Inflammatory macrophage (primary cell): ENCODE measurements around the gene SH3D19.
"Not testable (repeated sequence)": the region's sequence is repeated elsewhere in the genome, so short reads cannot be mapped to it uniquely, and the experiment has no call there.

Source experiments
- DNase-seq, 2 donors: peaks; one replicate each; pipeline ENCODE4 v3.0.0-alpha.2; 2020 to 2022

The SH3D19 gene

GRCh38 chr4:151267822-151268535 lies 57.4 kb downstream of the SH3D19 start:
- DNase-seq: no peak

GRCh38 chr4:151267104-151267503 lies 58.3 kb downstream of the SH3D19 start:
- DNase-seq: no peak

GRCh38 chr4:151266497-151266896 lies 58.9 kb downstream of the SH3D19 start:
- no peak for DNase-seq

- DNase-seq: no peak
These were observed 62.0 kb downstream of the SH3D19 start for GRCh38 chr4:151263455-151263854.

GRCh38 chr4:151260526-151260925 lies 64.9 kb downstream of the SH3D19 start:
- no peak for DNase-seq

- no peak for DNase-seq
These were observed 65.7 kb downstream of the SH3D19 start for GRCh38 chr4:151259752-151260151.

DNA sequence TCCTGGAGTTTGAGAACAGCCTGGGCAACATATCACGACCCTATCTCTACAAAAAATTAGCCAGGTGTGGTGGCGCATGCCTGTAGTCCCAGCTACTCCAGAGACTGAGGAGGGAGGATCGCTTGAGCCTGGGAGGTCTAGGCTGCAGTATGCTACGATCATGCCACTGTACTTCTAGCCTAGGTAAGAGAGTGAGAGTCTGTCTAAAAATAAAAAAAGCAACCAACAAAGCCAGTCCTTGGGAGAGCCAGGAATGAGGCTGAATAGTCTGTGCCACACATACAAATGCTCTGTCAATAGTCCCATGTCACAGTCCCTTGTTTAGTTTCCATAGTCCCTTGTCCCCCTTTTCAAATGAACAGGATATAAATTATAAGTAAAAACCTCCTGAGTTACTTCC lies 67.7 kb downstream of the SH3D19 start:
- DNase-seq: no peak

DNA sequence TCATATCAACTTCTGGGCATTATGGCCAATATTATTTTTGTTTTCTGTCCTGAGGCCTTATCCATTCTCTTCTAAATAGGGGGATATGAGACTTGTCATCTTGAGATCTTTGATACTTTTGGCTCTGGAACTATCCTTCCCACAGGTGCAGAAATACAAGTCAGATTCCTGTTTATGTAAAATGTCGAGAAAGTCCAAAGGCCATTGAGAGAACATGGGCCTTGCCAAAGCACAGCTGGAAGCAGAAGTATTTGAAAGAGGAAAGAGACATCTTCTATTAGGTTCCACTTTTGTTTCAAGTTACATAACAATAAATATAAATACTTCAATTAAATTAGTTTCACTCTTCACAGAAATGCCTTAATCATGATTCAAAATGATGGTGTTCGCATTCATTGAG lies 69.3 kb downstream of the SH3D19 start:
- DNase-seq: no peak

DNA sequence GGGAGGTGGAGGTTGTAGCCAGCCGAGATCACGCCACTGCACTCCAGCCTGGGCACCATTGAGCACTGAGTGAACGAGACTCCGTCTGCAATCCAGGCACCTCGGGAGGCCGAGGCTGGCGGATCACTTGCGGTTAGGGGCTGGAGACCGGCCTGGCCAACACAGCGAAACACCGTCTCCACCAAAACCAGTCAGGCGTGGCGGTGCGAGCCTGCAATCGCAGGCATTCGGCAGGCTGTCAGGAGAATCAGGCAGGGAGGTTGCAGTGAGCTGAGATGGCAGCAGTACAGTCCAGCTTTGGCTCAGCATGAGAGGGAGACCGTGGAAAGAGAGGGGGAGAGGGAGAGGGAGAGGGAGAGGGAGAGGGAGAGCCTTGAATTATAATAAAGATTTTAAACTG lies 69.7 kb downstream of the SH3D19 start:
- not testable (repeated sequence) for DNase-seq

- DNase-seq: not testable (repeated sequence)
These were observed 70.2 kb downstream of the SH3D19 start for GRCh38 chr4:151255226-151255625.

GRCh38 chr4:151251603-151252304 lies 73.7 kb downstream of the SH3D19 start:
- DNase-seq: no peak

- no peak for DNase-seq
These were observed 74.7 kb downstream of the SH3D19 start for GRCh38 chr4:151250706-151251105.

GRCh38 chr4:151248519-151248918 lies 76.9 kb downstream of the SH3D19 start:
- no peak for DNase-seq

- DNase-seq: no peak
These were observed 78.0 kb downstream of the SH3D19 start for GRCh38 chr4:151247395-151247794.

GRCh38 chr4:151246742-151247141 lies 78.7 kb downstream of the SH3D19 start:
- no peak for DNase-seq

- DNase-seq: no peak
These were observed 83.1 kb downstream of the SH3D19 start for GRCh38 chr4:151242305-151242704.

- DNase-seq: no peak
These were observed 85.8 kb downstream of the SH3D19 start for GRCh38 chr4:151239608-151240007.

GRCh38 chr4:151238477-151238876 lies 86.9 kb downstream of the SH3D19 start:
- DNase-seq: no peak

DNA sequence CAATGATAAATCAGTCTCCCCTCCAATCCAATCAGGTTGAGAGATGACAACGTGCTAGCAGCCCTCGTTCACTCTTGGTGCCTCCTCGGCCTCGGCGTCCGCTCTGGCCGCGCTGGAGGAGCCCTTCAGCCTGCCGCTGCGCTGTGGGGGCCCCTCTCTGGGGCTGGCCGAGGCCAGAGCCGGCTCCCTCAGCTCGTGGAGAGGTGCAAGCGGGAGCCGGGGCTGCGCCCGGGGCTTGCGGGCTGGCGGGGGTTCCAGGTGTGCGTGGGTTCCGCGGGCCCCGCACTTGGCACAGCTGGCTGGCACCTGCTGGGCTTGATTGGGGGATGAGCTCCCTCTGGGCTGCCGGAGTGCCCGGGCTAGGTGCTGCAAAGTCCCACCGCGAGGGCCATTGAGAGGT lies 89.4 kb downstream of the SH3D19 start:
- no peak for DNase-seq

DNA sequence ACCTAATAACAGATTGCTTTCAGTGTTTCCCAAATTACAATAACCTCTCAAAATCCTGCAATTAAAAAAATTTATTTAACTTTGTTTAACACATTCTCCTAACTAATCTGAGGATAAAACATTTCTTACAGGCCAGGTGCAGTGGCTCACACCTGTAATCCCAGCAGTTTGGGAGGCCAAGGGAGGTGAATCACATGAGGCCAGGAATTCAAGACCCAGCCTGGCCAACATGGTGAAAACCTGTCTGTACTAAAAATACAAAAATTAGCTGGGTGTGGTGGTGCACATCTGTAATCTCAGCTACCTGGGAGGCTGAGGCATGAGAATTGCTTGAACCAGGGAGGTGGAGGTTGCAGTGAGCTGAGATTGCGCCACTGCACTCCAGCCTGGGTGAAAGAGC lies 90.0 kb downstream of the SH3D19 start:
- DNase-seq: not testable (repeated sequence)

- no peak for DNase-seq
These were observed 91.8 kb downstream of the SH3D19 start for GRCh38 chr4:151233600-151233999.

GRCh38 chr4:151231915-151232595 lies 93.3 kb downstream of the SH3D19 start:
- DNase-seq: no peak

DNA sequence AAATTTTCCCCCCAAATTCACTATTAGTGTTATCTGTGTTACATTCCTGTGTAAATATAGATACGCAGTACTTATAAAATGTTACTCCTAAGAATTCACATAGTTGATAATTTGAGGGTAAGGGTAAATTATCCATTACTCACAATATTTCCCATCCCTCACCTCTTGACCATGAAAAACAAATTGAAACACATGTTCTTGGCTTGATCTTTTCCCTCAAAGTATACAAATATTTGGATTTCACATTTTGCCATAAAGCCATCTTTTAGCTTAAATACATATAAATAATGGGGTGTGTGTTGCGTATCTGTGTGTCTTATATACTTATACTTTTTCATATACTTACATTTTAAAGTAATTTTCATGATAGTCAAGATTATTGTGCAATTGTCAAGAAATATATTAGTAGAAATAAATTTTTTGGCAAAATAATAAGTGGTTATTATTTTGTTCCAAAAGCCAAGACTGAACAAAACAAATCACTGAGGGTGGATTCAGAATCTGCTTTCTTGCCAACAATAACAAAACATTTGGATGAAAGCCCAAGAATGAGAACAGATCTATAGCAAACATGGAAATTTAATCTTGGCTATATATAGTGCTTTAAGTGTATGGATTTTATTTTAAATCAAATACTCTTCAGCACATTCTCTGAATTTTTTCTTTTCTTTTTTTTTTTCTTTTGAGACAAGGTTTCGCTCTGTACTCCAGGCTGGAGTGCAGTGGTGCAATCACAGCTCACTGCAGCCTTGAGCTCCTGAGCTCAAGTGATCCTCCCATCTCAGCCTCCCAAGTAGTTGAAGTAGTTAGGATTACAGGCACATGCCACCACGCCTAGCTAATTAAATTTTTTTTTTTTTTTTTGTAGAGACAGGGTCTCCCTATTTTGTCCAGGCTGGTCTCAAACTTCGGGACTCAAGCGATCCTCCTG lies 97.0 kb downstream of the SH3D19 start:
- DNase-seq: no peak
